HCT116 (cell line): Measurements from ENCODE around the gene ZNF652. TPM values are rescaled to one million over a fixed set of nuclear protein-coding genes. Genes with fewer than 3 reads are reported as not detected.

Source experiments
- ATAC-seq: fragments of 200-7000 bp; cut with Tn5 transposase; 2 replicates; pipeline ENCODE4 v1.9.1; 2020; ENCODE audit warnings: mild to moderate bottlenecking, moderate library complexity
- BruUV-seq: library from RNA; stranded (reverse); fragments of 400-500 nt; replicated peaks from 2 replicates; lab custom pipeline; 2021; lab: Mats Ljungman, UMichigan
- CTCF ChIA-PET: fragments of 300-600 bp; sonication (Branson Sonifier 250); formaldehyde crosslinking; loops from one replicate; lab custom pipeline; 2021; ENCODE audit warnings: antibody characterized with exemption; lab: Charles Lee
- POLR2A ChIA-PET: fragments of 300-600, 350-600 bp; sonication (Branson Sonifier 250); formaldehyde crosslinking; loops from one replicate; lab custom pipeline; 2021; ENCODE audit warnings: antibody characterized with exemption; lab: Charles Lee
- RAD21 ChIA-PET, 2 experiments: fragments of 300-600 bp; sonication (Branson Sonifier 250); formaldehyde crosslinking; loops; one replicate each; lab custom pipeline; 2023; ENCODE audit warnings: low total read pairs in 2 of 2; ENCODE audit not compliant: uncharacterized antibody in 2 of 2, unreplicated experiment in 2 of 2, low non-redundant PET in 1 of 2; lab: Charles Lee
- DNase-seq: peaks from one replicate; pipeline ENCODE4 v3.0.0-alpha.2; 2010; ENCODE audit warnings: low read depth, low spot score
- H2AFZ ChIP-seq: fragments of 200-600 bp; shearing (Covaris generic), sonication (generic); 2 replicates; pipeline ENCODE4 v1.6.1; 2017; ENCODE audit warnings: low read depth, mixed run types, mixed read lengths, antibody characterized with exemption, low read length; ENCODE audit not compliant: poor library complexity, severe bottlenecking
- H3K27ac ChIP-seq: 2 replicates; pipeline ENCODE4 v1.5.1; 2012; ENCODE audit warnings: low read depth, low read length
- H3K27me3 ChIP-seq: fragments of 200-600 bp; sonication (generic); 2 replicates; pipeline ENCODE4 v1.6.1; 2016; ENCODE audit warnings: mixed run types, low read length, mixed read lengths; ENCODE audit not compliant: insufficient read depth
- H3K36me3 ChIP-seq, 2 experiments: fragments of 200-500 bp in 1 of 2; fragments of 200-600 bp in 1 of 2; sonication (Bioruptor generic) in 1 of 2; sonication (generic) in 1 of 2; 2 replicates each; pipeline versions ENCODE4 v1.5.1 to v1.6.1; 2014 to 2016; ENCODE audit warnings: low read length in 2 of 2, inconsistent platforms in 1 of 2, mixed read lengths in 1 of 2, mixed run types in 1 of 2; ENCODE audit not compliant: insufficient read depth in 2 of 2, control insufficient read depth in 1 of 2
- H3K4me1 ChIP-seq, 2 experiments: fragments of 200-600 bp in 1 of 2; sonication (generic) in 1 of 2; 2 replicates each; pipeline versions ENCODE4 v1.5.1 to v1.6.1; 2012 to 2017; ENCODE audit warnings: low read length in 2 of 2, inconsistent platforms in 1 of 2, mild to moderate bottlenecking in 1 of 2, mixed read lengths in 1 of 2, mixed run types in 1 of 2, moderate library complexity in 1 of 2; ENCODE audit not compliant: insufficient read depth in 2 of 2, control insufficient read depth in 1 of 2
- H3K4me2 ChIP-seq: fragments of 200-600 bp; sonication (generic); 2 replicates; pipeline ENCODE4 v1.6.1; 2017; ENCODE audit warnings: mixed run types, low read length, mixed read lengths
- H3K4me3 ChIP-seq, 2 experiments: fragments of 200-600 bp in 1 of 2; sonication (generic) in 1 of 2; replicated peaks in 1 of 2; 2 replicates each; pipeline ENCODE4 v1.5.1; 2011 to 2016; ENCODE audit warnings: low read length in 2 of 2, control low read depth in 1 of 2, low read depth in 1 of 2, mild to moderate bottlenecking in 1 of 2, mixed read lengths in 1 of 2, mixed run types in 1 of 2
- H3K79me2 ChIP-seq: fragments of 200-600 bp; sonication (generic); 2 replicates; pipeline ENCODE4 v1.6.1; 2017; ENCODE audit warnings: mild to moderate bottlenecking, mixed run types, low read length, moderate library complexity, mixed read lengths; ENCODE audit not compliant: insufficient read depth
- H3K9ac ChIP-seq: fragments of 200-600 bp; sonication (generic); 2 replicates; pipeline ENCODE4 v1.6.1; 2016; ENCODE audit warnings: low read length, mixed read lengths
- H3K9me2 ChIP-seq: fragments of 200-600 bp; sonication (generic), shearing (Covaris generic); 2 replicates; pipeline ENCODE4 v1.6.1; 2017; ENCODE audit warnings: mixed run types, mild to moderate bottlenecking, moderate library complexity; ENCODE audit not compliant: insufficient read depth
- H3K9me3 ChIP-seq, 2 experiments: fragments of 200-500 bp in 1 of 2; fragments of 200-600 bp in 1 of 2; sonication (Bioruptor generic) in 1 of 2; sonication (generic) in 1 of 2; 2 replicates each; pipeline ENCODE4 v1.6.1; 2014 to 2017; ENCODE audit warnings: low read length in 2 of 2, mixed read lengths in 2 of 2, inconsistent platforms in 1 of 2, low read depth in 1 of 2, mild to moderate bottlenecking in 1 of 2, mixed run types in 1 of 2, moderate library complexity in 1 of 2; ENCODE audit not compliant: control insufficient read depth in 1 of 2, insufficient read depth in 1 of 2
- H4K20me1 ChIP-seq: fragments of 200-600 bp; sonication (generic), shearing (Covaris generic); 2 replicates; pipeline ENCODE4 v1.6.1; 2017; ENCODE audit warnings: mixed run types, mild to moderate bottlenecking, moderate library complexity; ENCODE audit not compliant: insufficient read depth
- CTCF ChIP-seq, 3 experiments: fragments of 200-600 bp in 1 of 3; sonication (generic) in 1 of 3; IDR thresholded peaks in 2 of 3; conservative IDR thresholded peaks in 1 of 3; 2 replicates each; pipeline ENCODE4 v1.5.1; 2012 to 2017; ENCODE audit warnings: low read depth in 2 of 3, low read length in 2 of 3, antibody characterized with exemption in 1 of 3, borderline replicate concordance in 1 of 3, control low read depth in 1 of 3, mild to moderate bottlenecking in 1 of 3, mixed read lengths in 1 of 3, mixed run types in 1 of 3, moderate library complexity in 1 of 3; ENCODE audit not compliant: insufficient read depth in 1 of 3
- EZH2 ChIP-seq: fragments of 200-600 bp; sonication (generic); IDR thresholded peaks from 2 replicates; pipeline ENCODE4 v1.6.1; 2017; ENCODE audit warnings: antibody characterized with exemption, mixed run types
- FOSL1 ChIP-seq: IDR thresholded peaks from 2 replicates; pipeline ENCODE4 v1.6.1; 2012; ENCODE audit warnings: low read depth
- RAD21 ChIP-seq: IDR thresholded peaks from 2 replicates; pipeline ENCODE4 v1.6.1; 2012; ENCODE audit warnings: low read depth, mild to moderate bottlenecking
- SRF ChIP-seq: IDR thresholded peaks from 2 replicates; pipeline ENCODE4 v1.6.1; 2012; ENCODE audit warnings: low read depth
- TCF7L2 ChIP-seq: IDR thresholded peaks from 2 replicates; pipeline ENCODE4 v1.7.0; 2011; ENCODE audit warnings: borderline replicate concordance, inconsistent platforms; ENCODE audit not compliant: insufficient read depth, insufficient read length; ENCODE audit errors: extremely low read depth
- YY1 ChIP-seq: IDR thresholded peaks from 2 replicates; pipeline ENCODE4 v1.6.1; 2011; ENCODE audit warnings: low read length, low read depth, moderate library complexity, mild to moderate bottlenecking; ENCODE audit not compliant: insufficient replicate concordance; ENCODE audit errors: extremely low read depth
- ZNF274 ChIP-seq: fragments of 200-500 bp; sonication (Bioruptor generic); IDR thresholded peaks from 2 replicates; pipeline ENCODE4 v1.6.1; 2014; ENCODE audit warnings: mild to moderate bottlenecking, low read depth, low read length, inconsistent platforms
- intact Hi-C: fragments of 100-400 bp; cut with micrococcal nuclease; formaldehyde crosslinking; loops from 2 replicates; pipeline ENCODE4 v1.10.0; 2022
- total RNA-seq: library from RNA; stranded (reverse); gene quantifications from one replicate; pipeline ENCODE4 v1.2.1, GENCODE V29; 2021; ENCODE audit not compliant: unreplicated experiment
- TF ChIP-seq, protein P1 (sequence below): IDR thresholded peaks from 2 replicates; pipeline ENCODE4 v1.6.1; 2011; ENCODE audit warnings: mild to moderate bottlenecking, low read length, moderate library complexity; ENCODE audit not compliant: insufficient replicate concordance; ENCODE audit errors: extremely low read depth
- TF ChIP-seq, protein P2 (sequence below): IDR thresholded peaks from 2 replicates; pipeline ENCODE4 v1.6.1; 2012

Gene ZNF652
- total RNA-seq, 1 experiment from 2014 or later, result 27.8 TPM

GRCh38 chr17:49260011-49260816 is 101.8 kb downstream of the ZNF652 start (continued):
- TF ChIP-seq, protein P1, sequence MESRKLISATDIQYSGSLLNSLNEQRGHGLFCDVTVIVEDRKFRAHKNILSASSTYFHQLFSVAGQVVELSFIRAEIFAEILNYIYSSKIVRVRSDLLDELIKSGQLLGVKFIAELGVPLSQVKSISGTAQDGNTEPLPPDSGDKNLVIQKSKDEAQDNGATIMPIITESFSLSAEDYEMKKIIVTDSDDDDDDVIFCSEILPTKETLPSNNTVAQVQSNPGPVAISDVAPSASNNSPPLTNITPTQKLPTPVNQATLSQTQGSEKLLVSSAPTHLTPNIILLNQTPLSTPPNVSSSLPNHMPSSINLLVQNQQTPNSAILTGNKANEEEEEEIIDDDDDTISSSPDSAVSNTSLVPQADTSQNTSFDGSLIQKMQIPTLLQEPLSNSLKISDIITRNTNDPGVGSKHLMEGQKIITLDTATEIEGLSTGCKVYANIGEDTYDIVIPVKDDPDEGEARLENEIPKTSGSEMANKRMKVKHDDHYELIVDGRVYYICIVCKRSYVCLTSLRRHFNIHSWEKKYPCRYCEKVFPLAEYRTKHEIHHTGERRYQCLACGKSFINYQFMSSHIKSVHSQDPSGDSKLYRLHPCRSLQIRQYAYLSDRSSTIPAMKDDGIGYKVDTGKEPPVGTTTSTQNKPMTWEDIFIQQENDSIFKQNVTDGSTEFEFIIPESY, result no peak
- TF ChIP-seq RAD21, result no peak
- TF ChIP-seq TCF7L2, result peak; percentile 60

DNA sequence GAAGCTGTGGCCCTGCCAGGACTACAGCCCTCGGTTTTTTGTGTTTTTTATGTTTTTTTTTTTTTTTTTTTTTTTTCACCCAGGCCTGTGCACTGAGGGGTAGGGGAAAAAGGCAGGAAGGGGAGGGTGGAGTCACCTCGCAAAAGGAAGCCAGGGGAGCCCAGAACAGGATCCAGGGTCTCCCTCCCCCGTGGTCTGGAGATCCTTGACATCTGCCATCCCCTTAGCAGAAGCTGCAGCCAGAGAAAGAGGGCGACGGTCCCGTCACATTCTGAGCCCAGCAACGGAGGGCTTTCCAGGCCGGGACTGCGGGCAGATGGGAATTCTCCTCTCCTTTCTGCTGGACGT is 102.4 kb downstream of the ZNF652 start:
- Histone ChIP-seq H3K9ac (peak overlapping the region; percentile 82), H3K27me3 (no peaks in the 10 kb centered on the region), H3K36me3 (no peaks in the 10 kb centered on the region), H3K4me1 (peaks cover 15 to 28% of the 10 kb centered on the region in 2 experiments), H3K4me3 (peak overlapping the region; percentile 55 to 77), H3K4me2 (peak overlapping the region; percentile 97), H4K20me1 (no peaks in the 10 kb centered on the region), H3K79me2 (no peaks in the 10 kb centered on the region), H2AFZ (peak overlapping the region; percentile 74), H3K9me3 (no peaks in the 10 kb centered on the region), H3K9me2 (no peaks in the 10 kb centered on the region), H3K27ac (peak overlapping the region; percentile 88)
- no peak for ATAC-seq
- ChIA-PET RAD21 (no interaction called here), POLR2A (interaction anchor here (0.6 to 1.6 kb wide), 4 partner anchors 30 to 442 kb away, joined by 3 to 6 read pairs (median 3); no protein-coding TSS in a partner anchor), CTCF (interaction anchor here (0.7 to 1.3 kb wide), 2 partner anchors 32 to 297 kb away, joined by 3 to 4 read pairs; no protein-coding TSS in a partner anchor)
- DNase-seq, result no peak
- intact Hi-C loops, result no loop called here
- BruUV-seq, result TSS peak; percentile 66
- TF ChIP-seq ZNF274 (no peak), FOSL1 (no peak), SRF (no peak), TCF7L2 (no peak), CTCF (IDR thresholded peaks at IDR 0.05 in 2 of 3, conservative IDR thresholded peaks at IDR 0.05 in 1 of 3; ENCODE audit: borderline replicate concordance in 1 of 3, insufficient read depth in 1 of 3, low read depth in 2 of 3, low read length in 2 of 3) (no peak), EZH2 (no peak), YY1 (no peak)
- TF ChIP-seq, protein P2, sequence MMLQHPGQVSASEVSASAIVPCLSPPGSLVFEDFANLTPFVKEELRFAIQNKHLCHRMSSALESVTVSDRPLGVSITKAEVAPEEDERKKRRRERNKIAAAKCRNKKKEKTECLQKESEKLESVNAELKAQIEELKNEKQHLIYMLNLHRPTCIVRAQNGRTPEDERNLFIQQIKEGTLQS, result no peak
